Cerebellar cortex (tissue), 1 donor: Measurements from ENCODE around the gene GJA10.

Experiments used
- DNase-seq: peaks from one replicate; pipeline ENCODE4 v3.0.0-alpha.2; 2015; ENCODE audit warnings: low spot score

The GJA10 gene

DNA sequence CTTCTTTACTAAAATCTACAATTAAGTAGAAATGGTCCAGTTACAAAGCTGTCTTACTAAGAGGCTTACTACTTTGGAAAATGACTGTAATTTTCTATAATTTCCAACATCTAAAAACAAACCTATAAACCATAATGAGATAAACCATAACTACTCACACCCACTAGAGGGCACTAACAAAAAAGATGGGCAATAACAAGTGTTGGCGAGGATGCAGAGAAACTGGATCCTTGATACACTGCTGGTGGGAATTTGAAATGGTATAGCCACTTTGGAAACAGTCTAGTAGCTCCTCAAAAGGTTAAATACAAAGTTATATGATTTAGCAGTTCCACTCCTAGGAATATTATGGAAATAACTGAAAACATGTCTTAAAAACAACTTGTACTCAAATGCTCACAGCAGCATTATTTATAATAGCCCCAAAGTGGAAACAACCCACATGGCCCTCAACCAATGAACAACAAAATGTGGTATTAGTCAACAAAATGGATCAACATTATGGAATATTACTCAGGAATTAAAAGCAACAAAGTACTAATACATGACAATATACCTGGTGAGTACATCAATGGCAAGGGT lies 50.6 kb downstream of the GJA10 start:
- no peak for DNase-seq
